ENCODE data around the gene PPP1R9B.
A peak's percentile ranks its signal among the peaks of the same experiment; 100 is the strongest.

PPP1R9B gene

DNA sequence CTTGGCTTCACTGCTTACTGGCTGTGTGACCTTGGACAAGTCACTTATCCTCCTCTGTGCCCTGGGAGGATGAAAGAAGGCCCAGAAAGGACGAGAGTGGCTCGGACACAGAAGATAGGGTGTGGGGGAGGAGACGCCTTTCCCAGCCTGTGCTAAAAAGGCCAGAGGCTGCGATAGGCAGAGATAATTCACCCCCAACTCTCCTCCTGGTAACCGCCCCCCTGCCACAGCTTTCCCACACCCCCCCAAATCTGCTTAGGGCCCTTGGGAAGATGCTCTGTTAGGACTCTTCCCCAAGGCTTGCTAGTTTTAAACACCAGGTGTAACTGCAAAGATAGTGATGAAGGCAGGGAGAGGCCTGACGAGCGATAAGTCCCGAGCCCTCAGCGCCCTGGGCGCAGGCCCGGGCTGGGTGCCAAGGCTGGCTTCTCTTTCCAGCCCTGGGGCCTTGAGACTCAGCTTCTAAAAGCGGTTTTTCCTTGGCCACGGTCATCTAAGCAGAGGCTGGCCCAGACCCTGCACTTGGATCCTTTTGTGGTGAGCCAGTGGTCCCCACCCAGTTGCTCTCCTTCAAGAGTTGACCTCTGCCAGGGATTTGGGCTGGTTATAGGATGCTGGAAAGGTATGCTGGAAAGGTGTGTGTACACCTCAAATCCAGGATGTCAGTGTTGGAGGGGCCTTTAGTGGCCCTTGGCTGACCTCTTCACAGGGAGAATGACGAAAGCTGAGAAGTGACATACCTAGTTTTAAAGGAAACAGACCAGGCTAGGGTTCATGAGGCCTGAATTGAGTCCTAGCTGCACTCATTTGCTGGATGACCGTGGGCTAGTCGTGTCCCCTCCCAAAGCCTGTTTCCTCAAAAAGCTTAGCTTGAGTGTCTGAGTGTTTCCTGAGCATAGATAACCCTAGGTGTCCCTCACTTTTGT lies 3.4 kb upstream of the PPP1R9B start:
- no peak for DNase-seq

- no peak for DNase-seq
Measured at GRCh38 chr17:50152736-50153135, 2.3 kb upstream of the PPP1R9B start.

GRCh38 chr17:50151937-50152547 lies 1.6 kb upstream of the PPP1R9B start:
- DNase-seq, result peak; percentile 35

DNA sequence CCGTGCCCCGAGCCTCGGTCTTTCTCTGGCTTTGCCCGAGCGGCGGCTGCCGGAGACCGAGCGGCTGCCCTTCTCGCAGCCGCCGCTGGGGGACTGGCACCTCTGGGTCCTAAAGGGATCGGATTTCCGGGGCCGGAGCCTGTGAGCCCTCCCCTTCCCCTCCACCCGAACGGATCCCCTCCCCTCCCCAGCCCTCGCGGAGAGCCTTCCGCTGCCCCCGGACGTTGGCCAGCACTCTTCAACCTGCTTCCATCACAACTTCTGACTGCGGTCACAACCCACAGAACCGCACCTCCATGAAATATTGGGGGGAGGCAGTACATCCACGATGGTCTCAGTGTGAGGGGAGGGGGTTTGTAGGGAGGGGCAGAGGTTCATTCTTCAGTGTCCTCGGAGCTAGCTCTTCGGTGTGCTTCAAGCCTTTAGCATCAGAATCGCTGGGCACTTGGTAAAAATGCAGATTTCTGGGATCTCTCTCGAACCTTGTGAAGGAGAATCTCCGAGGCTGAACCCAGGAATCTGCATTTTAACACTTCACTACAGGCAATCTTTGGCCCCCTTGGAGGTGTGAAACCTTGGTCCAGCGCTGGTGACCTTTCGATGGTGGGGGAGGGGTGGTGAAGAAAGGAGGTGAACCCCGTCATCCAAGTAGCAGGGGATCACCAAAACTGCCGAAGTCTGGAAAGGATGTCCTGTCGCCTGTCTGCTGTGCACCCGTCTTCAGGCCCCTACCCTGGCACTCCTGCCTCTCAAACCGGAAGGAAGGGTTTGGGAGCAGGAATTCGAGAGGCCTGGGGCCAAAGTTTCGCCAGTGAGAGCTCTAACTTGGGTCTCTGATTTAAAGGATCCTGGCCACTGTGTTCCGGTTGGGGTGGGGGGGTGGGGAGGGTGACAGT lies 812 bp upstream of the PPP1R9B start:
- DNase-seq, result peak; percentile 78

GRCh38 chr17:50149417-50150353 lies 792 bp downstream of the PPP1R9B start:
- peak; percentile 55 for DNase-seq

- no peak for DNase-seq
Measured at GRCh38 chr17:50149091-50149416, 1.4 kb downstream of the PPP1R9B start.

DNA sequence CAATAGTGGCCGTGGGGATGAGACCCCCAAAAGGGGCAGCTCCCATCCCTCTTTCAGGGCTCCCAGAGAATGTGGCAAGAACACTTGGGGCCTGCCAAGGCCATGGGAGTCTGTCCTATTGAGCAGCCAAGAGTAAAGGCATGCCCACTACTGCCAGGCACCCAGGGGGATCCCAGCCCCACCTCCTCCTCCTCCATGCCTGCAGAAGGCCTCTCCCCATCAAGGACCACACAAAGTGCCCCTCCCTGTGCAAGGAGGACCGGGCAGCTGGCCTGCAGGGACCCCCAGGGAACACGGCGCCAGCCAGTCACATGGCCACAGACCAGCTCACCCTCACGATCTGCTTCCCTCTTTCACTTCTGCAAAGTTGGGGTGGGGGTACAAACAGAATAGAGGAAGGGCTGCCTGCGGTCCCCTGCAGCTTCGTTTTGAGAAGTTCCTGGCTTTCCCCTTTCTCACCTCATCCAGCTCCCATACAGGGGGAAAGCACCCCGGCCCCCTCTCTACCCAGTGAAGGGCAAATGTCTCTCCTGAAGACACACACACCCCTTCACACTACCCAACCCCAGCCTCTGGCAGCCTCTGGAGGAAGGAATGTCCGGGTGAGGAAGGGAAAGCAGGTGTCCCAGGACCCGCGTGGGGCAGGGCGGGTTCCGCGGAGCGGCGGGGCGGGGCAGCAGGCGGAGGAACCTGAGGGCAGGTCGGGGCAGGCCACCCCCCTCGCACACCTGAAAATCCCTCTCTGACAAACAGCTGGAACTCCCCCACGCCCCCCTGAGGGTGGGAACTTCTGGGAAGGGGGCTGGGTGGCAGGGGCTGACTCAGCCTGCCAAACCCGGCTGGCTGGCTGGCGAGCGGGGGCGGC lies 2.0 kb downstream of the PPP1R9B start:
- peak; percentile 72 for DNase-seq

DNA sequence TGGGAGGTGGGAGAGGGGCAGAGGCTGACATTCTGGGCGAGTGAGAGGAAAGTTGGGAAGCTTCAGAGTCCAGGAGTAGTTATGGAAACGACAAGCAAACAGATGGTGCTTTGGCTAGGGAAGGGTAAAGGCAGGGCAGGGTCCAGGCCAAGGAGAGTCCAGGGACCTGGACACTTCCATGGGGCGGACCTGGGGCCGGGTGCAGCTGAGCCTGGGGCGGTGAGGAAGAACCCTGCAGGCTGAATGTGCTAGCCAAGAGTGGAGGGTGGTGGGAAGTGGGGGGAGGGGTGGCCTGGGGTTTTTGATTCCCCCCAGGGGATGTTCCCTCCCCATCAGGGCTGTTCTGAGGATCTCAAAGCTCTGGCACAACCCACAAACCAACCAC lies 2.6 kb downstream of the PPP1R9B start:
- no peak for DNase-seq

DNA sequence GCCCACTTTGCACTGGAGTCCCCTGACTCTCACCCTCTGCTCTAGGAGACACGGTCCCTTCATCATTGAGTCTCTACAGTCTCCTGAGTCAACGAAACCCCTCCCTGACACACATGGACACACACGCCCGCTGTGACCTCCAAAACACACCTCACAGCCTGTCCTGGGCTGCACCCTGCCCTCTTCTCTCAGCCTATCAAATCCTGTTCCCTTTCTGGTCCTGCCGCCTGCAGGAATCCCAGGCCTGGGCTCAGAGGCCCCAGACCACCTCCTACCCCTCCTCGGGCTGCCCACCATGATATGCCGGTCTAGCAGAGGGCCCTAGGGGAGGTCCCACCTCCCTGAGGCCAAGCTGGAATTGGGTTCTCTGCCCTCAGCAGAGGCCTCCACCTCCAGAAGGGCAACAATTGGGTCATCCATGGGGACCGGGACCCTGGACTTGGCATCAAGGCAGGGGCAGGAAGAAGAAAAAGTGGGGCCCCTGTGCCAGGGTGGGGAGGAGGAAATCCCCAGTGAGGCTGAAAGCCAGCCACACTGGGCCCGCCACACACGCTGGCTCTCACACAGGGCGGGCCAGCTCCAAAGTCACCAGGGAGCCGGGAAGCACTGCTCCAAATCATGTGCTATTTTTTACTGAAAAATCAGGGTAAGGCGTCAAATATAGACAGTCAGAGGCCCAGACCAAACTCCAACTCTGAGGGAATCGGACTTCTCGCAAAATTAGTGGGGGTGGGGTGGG lies 3.4 kb downstream of the PPP1R9B start:
- no peak for DNase-seq

DNA sequence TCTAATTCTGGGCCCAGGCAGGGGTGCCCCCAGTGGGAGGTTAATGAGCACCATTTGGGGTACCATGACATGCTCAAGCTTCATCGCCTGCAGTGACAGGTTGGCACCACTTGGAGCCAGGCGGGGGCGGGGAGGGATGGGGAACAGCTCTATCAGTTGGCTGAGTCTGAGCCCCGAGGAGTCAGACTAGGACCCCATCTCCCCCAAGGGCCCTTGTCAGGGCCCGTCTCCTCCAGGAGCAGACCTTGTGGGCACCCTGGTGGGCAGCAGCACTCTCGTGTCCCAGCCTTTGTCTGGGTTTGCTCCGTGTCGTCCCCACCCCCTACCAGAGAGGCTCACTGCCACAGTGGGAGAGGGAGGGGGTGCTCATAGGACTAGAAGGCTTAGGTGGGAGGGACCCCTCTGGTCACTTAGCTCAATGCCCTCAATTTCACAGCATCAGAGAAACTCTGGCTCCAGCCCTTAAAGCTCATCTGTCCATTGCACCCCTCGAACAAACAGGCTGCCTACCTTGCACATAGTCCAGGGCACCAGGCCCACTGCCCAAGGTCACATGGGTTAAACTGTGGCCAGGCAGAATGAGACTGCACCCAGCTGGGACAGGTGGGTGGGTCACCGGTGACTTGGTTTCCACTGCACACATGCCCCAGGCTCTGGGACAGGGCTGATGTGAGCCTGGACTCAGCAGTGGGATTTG lies 4.1 kb downstream of the PPP1R9B start:
- no peak for DNase-seq

GRCh38 chr17:50145532-50146229 lies 4.8 kb downstream of the PPP1R9B start:
- no peak for DNase-seq

- DNase-seq, result no peak
Measured at GRCh38 chr17:50144845-50145531, 5.5 kb downstream of the PPP1R9B start.

DNA sequence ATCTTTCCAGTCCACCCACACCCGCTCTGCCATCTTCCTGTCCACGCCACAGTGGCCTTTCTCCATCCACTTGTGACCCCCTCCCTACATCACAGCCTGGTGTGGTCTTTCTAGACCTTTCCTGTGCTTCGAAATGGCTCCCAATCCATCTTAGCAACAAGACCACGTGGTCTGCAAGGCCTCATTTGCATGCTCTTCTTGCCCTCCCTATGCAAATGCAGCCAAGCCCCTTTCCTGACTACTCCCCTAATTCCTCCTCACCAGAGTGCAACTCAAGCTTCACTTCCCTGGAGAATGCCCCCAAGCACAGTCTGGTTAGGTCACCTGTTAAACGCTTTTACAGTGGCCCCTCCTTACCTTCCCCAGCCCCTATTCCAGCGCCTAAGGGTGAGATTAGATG lies 6.1 kb downstream of the PPP1R9B start:
- no peak for DNase-seq

DNA sequence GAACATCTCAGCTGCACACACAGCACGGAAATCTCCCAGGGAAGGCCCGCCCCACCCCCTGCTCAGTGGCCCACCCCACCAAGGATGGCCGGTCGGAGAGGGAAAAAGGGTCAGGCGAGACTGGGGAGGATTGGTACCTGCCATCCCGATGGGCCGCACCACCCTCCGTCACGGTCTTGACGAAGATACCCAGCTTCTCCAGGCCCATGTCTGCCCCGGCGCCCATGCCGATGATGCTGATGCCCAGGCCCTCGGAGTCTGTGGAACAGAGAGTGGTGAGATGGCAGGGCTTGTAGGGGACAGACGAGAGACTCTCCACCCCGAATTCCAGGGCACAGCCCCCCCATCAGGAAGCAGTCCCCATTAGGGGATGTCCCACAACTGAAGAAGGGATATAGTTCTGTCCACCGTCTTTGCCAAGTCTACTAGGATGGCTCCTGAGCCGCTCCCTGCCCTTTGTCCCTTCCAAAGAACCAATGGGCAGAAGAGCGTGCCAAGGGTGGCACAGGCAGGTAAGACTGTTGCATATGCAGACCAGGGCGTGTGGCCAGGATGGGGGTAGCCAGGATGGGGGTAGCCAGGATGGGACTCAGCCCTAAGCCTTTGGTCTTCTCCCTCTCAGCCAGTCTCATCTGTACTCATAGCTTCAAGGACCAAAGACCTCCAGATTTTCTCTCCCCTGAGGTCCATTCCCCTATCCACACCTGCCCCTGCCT lies 6.9 kb downstream of the PPP1R9B start:
- no peak for DNase-seq

- no peak for DNase-seq
Measured at GRCh38 chr17:50141745-50142110, 8.7 kb downstream of the PPP1R9B start.

DNA sequence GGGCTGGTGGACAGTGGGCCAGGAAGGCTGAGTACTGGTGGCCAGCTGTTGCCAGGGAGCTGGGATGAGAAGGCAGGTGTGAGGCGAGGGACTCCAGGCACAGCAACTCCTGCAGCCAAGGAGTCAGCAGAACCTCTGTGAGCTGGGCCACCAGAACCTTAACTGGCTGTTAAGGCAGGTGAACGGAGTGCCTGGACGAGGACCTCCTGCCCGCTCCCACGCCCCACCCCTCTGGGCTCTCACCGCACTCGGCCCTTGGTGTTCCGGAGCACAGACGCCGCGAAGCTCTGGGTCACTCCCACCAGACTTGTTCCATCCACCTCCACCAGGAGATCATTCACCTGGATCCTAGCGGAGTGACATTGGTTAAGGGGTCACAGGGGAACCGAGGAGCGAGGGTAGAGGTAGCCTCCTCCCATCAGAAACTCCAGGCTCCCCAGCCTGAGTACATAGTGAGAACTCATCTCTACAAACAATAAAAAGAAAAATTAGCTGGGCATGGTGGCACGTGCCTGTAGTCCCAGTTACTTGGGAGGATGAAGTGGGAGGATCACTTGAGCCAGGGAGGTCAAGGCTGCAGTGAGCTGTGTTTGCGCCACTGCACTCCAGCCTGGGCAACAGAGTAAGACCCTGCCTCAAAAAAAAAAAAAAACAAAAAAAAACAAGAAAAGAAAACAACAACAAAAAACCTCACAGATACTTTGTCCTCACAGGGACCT lies 9.3 kb downstream of the PPP1R9B start:
- no peak for DNase-seq

Data from effector CD4-positive, alpha-beta T cell (primary cell).